Eye (tissue), 1 donor: Measurements from ENCODE around the gene CDR2.
"Not testable (repeated sequence)": the region's sequence is repeated elsewhere in the genome, so short reads cannot be mapped to it uniquely, and the experiment has no call there.

Source experiments
- DNase-seq: peaks from one replicate; pipeline ENCODE4 v3.0.0-alpha.2; 2015

Gene CDR2

GRCh38 chr16:22351017-22351416 is 23.4 kb downstream of the CDR2 start:
- DNase-seq = not testable (repeated sequence)

DNA sequence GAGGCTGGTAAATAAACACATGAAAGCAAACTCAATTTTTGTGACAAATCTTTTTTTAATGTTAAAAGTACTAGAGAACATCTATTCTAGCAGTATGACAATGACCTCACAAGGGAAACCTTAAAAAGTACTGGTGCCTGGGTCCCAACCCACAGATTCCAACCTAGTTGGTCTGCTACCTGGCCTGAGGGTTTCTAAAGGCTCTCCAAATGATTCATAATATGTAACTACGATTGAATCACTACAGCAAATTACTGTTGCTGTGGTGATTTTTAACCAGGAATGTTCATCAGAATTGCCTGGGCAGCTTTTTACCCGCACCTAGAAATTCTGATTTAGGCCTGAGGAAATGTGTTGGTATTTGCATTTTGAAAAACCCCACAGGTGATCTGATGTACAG is 26.1 kb downstream of the CDR2 start:
- no peak for DNase-seq

DNA sequence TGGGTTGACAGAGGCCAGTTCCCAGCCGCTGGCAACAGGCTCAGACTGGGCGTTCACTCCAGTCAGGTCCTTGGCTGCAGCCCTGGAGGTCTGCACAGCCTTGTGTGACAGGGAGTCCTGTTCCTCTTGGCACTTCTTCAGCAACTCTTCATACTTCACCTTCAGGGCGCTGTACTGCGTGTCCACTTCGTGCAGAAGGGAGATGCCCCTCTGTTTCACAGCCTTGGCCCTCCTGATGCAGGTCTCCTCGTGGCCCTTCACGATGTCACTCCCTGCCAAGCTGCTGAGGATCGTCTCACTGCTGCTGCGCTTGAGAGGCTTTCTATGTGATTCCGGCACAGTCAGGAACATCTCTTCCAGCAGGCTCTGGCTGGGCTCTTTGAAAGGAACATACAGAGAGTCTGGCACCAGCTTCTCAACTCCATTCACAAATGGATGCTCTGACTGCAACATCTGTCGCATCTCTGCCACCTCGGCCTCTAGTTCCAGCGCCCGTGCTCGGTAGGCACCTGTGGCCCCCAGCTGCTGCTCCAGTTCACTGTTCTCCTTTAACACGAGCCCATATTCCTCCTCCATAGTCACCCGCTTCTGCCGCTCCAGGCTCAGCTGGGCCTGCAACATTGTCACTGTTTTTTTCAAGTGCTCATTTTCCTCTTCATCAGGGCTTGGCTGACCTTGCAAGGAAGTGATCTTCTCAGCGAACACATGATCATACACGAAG is 27.2 kb downstream of the CDR2 start:
- DNase-seq = no peak

- DNase-seq = no peak
These were observed 27.9 kb downstream of the CDR2 start for GRCh38 chr16:22346483-22346882.

DNA sequence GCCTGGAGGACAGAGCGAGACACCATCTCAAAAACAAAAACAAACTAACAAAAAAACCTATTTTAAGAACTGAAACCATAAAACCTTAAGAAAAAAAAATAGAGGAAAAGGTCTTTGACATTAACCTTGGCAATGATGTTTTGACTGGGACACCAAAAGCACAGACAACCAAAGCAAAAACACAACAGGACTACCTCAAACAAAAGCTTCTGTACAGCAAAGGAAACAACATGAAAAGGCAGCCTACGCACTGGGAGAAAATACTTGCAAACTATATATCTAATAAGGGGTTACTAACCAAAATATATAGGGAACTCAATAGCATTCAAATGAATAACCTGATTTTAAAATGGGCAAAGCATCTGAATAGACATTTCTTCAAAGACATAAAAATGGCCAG is 32.3 kb downstream of the CDR2 start:
- DNase-seq = no peak

DNA sequence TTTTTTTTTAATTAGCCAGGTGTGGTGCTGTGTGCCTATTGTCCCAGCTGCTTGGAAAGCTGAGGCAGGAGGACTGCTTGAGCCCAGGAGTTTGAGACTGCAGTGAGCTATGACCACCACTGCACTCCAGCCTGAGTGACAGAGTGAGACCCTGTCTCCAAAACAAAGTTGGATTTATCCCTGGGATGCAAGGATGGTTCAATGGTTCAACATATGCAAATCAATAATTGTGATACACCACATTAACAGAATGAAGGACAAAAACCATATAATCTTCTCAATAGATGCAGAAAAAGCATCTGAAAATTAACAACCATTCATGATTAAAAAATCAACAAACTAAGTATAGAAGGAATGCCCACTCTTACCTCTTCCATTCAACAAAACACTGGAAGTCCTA is 33.5 kb downstream of the CDR2 start:
- DNase-seq = no peak

DNA sequence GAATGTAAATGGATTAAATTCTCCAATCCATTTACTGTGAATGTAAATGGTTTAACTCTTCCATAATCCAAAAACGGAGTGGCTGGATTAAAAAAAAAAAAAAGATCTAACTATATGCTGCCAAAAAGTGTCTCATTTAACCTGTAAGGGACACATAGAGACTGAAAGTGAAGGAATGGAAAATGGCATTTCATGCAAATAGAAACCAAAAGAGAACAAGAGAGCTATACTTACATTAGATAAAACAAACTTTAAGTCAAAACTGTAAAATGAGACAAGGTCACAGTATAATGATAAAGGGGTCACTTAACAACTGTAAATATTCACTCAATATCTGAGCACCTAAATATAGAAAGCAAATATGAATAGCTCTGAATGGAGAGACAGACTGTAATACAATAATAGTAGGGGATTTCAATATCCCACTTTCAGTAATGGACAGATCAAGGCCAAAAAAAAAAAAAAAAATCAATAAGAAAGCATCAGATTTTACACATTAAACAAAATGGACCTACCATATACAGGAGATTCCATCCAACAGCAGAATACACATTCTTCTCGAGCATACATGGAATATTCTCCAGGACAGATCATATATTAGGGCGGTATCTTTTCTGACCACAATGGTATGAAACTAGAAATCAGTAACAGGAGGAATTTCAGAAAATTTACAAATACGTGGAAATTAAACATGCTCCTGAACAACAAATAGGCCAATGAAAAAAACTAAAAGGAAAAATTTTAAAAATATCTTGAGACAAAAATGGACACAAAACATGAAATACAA is 36.4 kb downstream of the CDR2 start:
- DNase-seq = no peak

- no peak for DNase-seq
These were observed 37.4 kb downstream of the CDR2 start for GRCh38 chr16:22337045-22337444.

DNA sequence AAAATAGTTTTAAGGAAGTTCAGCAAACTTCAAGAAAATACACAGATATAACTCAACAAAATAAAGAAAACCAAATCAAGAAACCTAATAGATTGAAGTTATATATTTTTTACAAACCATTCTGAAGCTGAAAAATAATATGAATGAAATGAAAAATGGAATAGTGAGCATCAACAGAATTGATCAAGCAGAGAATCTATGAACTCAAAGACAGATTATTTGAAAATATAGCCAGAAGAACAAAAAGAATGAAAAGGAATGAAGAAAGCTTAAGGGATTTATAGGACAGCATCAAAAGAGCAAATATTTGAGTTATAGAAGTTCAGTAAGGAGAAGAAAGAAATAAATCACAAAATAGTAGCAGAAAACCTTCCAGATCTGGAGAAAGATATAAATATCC is 37.8 kb downstream of the CDR2 start:
- DNase-seq = no peak

DNA sequence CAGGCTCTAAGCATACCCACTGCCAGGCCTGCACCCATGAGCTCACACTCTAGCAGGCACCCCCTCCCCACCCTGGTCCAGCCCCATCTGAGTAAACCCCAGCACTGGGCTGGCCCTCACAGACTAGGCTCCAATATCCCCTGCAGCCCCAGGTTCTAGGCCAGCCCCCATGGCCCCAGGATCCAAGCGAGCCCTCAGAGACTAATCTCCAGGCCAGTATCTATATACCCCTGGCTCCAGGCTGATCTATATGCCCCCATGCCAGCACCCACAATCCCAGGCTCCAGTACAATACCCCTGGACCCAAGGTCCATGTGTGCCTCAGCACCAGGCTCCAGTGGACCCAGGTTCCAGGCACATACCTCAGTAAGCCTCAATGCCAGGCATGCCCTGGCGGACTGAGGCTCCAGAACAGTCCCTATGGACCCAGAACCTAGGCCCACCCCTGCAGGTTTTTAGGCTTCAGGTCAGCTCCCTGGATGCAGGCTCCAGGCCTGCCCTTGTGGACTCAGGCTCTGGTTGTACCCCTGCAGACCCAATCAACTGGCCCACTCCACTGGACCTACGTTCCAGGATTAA is 38.7 kb downstream of the CDR2 start:
- no peak for DNase-seq

- no peak for DNase-seq
These were observed 40.9 kb downstream of the CDR2 start for GRCh38 chr16:22333457-22333994.

- DNase-seq = no peak
These were observed 44.1 kb downstream of the CDR2 start for GRCh38 chr16:22330326-22330725.

GRCh38 chr16:22329199-22329695 is 45.2 kb downstream of the CDR2 start:
- DNase-seq = no peak

GRCh38 chr16:22328081-22328725 is 46.2 kb downstream of the CDR2 start:
- DNase-seq = no peak

DNA sequence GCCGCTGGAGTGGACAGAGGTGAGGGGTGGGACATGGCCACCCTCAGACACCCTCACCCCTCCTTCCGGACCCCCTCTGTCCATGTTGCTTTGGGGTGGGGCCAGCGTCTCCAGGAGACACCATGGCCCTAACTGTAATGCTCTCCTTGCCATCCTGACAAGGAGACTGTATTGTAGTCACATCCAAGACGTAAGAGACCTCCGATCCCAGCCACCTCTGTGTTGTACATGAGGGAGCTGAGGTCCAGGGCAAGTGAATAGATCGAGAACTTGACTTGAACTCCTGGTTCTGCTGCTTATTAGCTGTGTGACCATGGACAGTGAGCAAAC is 47.0 kb downstream of the CDR2 start:
- DNase-seq = no peak

- no peak for DNase-seq
These were observed 47.5 kb downstream of the CDR2 start for GRCh38 chr16:22326771-22327445.

DNA sequence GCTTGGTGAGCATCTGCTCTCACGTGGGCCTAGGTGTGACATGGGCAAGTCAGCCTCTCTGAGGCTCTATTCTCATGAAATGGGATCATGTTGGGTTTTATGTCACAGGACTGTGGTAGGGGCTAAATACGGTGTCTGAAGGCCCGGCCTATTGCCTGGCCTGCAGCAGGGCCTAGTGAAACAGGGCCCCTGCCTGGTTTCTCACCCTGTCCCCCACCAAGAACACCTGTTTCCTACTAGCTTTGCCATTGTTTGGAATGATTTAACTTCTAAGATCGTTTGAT is 48.1 kb downstream of the CDR2 start:
- DNase-seq = no peak

GRCh38 chr16:22325598-22326368 is 48.6 kb downstream of the CDR2 start:
- no peak for DNase-seq

GRCh38 chr16:22324787-22325597 is 49.4 kb downstream of the CDR2 start:
- DNase-seq = no peak

- no peak for DNase-seq
These were observed 50.2 kb downstream of the CDR2 start for GRCh38 chr16:22323959-22324786.
